NT2/D1 (cell line): ENCODE data around the gene STAG1.

Experiments used
- SUZ12 ChIP-seq: IDR thresholded peaks from 2 replicates; pipeline ENCODE4 v1.6.1; 2011; ENCODE audit not compliant: insufficient read length, insufficient read depth; ENCODE audit errors: extremely low read depth
- YY1 ChIP-seq: IDR thresholded peaks from 2 replicates; pipeline ENCODE4 v1.6.1; 2011; ENCODE audit not compliant: insufficient read length, insufficient read depth

- TF ChIP-seq YY1: no peak
- no peak for TF ChIP-seq SUZ12
Observed at GRCh38 chr3:136334209-136334608, 418.0 kb downstream of the STAG1 start.
